ENCODE results near the gene SLC35E1. TPM values are rescaled to one million over a fixed set of nuclear protein-coding genes. Genes with fewer than 3 reads are reported as not detected.

SLC35E1 gene
- total RNA-seq, 1 experiment from 2014 or later, result 35.8 TPM

DNA sequence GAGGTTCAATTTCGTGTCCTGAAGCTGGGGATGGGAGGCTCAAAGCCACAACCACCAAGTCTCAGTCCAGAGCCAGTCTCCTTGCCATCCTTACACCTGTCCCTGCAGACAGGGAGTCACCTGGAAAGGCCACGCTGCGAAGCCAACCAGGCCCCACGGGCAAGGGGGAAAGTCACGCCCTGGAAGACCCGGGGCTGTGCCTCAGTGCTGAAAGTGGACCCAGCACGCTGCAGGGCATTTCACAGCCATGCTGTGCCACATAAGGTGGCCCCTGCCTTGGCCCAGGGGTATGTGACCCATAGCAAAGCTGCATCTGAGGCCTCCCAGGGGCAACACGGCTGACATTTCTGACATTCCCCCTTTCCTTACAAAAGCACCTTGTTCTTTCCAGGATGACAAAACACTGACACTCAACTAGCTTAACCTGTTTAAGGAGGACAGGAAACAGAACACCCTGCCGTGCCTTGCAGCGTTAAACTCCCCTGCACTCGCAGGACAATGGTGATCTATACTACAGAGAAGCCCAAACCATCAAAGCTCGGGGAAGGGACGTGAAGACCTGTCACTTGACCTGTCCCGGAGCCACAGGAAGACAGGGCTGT is 44.8 kb downstream of the SLC35E1 start:
- H3K9ac ChIP-seq (ENCODE audit: extremely low read depth, insufficient read length, low read length), result no peak overlapping the region
- no peak overlapping the region for H3K18ac ChIP-seq (ENCODE audit: insufficient read length, low read depth, low read length)
- H3K4ac ChIP-seq (ENCODE audit: low read depth, low read length), result no peak overlapping the region
- H2BK20ac ChIP-seq (ENCODE audit: low read depth, low read length, poor library complexity, severe bottlenecking), result no peak overlapping the region
- no peak overlapping the region for H2BK120ac ChIP-seq (ENCODE audit: low read depth, low read length, poor library complexity, severe bottlenecking)
- TF ChIP-seq, protein P1, sequence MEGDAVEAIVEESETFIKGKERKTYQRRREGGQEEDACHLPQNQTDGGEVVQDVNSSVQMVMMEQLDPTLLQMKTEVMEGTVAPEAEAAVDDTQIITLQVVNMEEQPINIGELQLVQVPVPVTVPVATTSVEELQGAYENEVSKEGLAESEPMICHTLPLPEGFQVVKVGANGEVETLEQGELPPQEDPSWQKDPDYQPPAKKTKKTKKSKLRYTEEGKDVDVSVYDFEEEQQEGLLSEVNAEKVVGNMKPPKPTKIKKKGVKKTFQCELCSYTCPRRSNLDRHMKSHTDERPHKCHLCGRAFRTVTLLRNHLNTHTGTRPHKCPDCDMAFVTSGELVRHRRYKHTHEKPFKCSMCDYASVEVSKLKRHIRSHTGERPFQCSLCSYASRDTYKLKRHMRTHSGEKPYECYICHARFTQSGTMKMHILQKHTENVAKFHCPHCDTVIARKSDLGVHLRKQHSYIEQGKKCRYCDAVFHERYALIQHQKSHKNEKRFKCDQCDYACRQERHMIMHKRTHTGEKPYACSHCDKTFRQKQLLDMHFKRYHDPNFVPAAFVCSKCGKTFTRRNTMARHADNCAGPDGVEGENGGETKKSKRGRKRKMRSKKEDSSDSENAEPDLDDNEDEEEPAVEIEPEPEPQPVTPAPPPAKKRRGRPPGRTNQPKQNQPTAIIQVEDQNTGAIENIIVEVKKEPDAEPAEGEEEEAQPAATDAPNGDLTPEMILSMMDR (conservative IDR thresholded peaks at IDR 0.05), result no peak
- no peak overlapping the region for H3K56ac ChIP-seq (ENCODE audit: insufficient read length, low read depth, low read length)
- WGBS (ENCODE audit: extremely low coverage, insufficient read length, low lambda C conversion rate), result no CpG with 5 or more reads among the region's 14 CpGs
- Mint-ChIP-seq H3K36me3 (ENCODE audit: insufficient read depth in 1 of 3, low read depth in 3 of 3) (peaks cover 50 to 94% (median 82%) of the 10 kb centered on the region in 3 experiments), H3K27me3 (ENCODE audit: low read depth) (no peaks in the 10 kb centered on the region; the same call in 1 of the 2 replicates), H3K27ac (no peak overlapping the region), H3K4me1 (no peaks in the 10 kb centered on the region), H3K9me3 (no peaks in the 10 kb centered on the region), H3K4me3 (no peak overlapping the region)
- no peaks in the 10 kb centered on the region for H3K27me3 ChIP-seq (ENCODE audit: insufficient read depth, low read length)
- no peaks in the 10 kb centered on the region for H3K4me1 ChIP-seq (ENCODE audit: insufficient read depth, low read length)
- H4K91ac ChIP-seq (ENCODE audit: insufficient read length, low read depth, low read length), result no peak overlapping the region
- H3T11ph ChIP-seq (ENCODE audit: low read length), result no peak overlapping the region
- H2BK12ac ChIP-seq (ENCODE audit: insufficient read length, low read depth, low read length), result no peak overlapping the region
- DNase-seq, result no peak
- H2AFZ ChIP-seq (ENCODE audit: low read length), result no peak overlapping the region
- no peak overlapping the region for H2AK5ac ChIP-seq (ENCODE audit: insufficient read length, low read length)
- H3K79me1 ChIP-seq (ENCODE audit: insufficient read depth, low read depth, low read length, poor library complexity, severe bottlenecking), result no peaks in the 10 kb centered on the region
- H3K9me3 ChIP-seq (ENCODE audit: control insufficient read depth, low read depth, low read length), result no peaks in the 10 kb centered on the region
- no peaks in the 10 kb centered on the region for H3K23me2 ChIP-seq (ENCODE audit: insufficient read length, low read depth, low read length, poor library complexity, severe bottlenecking)
- no peak overlapping the region for H2BK15ac ChIP-seq (ENCODE audit: low read depth, low read length)
- no peak overlapping the region for H3K4me2 ChIP-seq (ENCODE audit: insufficient read depth, insufficient read length, low read length)
- no peak overlapping the region for H3K14ac ChIP-seq (ENCODE audit: insufficient read depth, low read length)
- no peaks in the 10 kb centered on the region for H4K20me1 ChIP-seq (ENCODE audit: control insufficient read depth, insufficient read depth, insufficient read length)
- H3K23ac ChIP-seq (ENCODE audit: insufficient read length, low read depth, low read length), result no peak overlapping the region
- H2BK5ac ChIP-seq (ENCODE audit: insufficient read length, low read length), result no peak overlapping the region
- no peaks in the 10 kb centered on the region for H3K79me2 ChIP-seq (ENCODE audit: insufficient read depth, low read length)
- H3K27ac ChIP-seq (ENCODE audit: insufficient read length, low read depth, low read length), result no peak overlapping the region
- H4K5ac ChIP-seq (ENCODE audit: insufficient read length, low read depth, low read length), result no peak overlapping the region
- H4K8ac ChIP-seq (replicated peaks; ENCODE audit: insufficient read length, low read depth, low read length), result no peak overlapping the region
